ENCODE results near the gene RFX1.

GRCh38 chr19:13989487-13989886 is 16.6 kb downstream of the RFX1 start:
- TF ChIP-seq CTCF (IDR thresholded peaks at IDR 0.05) (no peak), POLR2A (IDR thresholded peaks at IDR 0.05) (no peak)

Measured in lower leg skin (tissue), 3 donors.